ENCODE data around the gene AKR1C3.

The AKR1C3 gene

GRCh38 chr10:5079306-5079830, 14.8 kb upstream of the AKR1C3 start:
- TF ChIP-seq CTCF (IDR thresholded peaks at IDR 0.05; ENCODE audit: extremely low read depth, missing control alignments): no peak
- DNase-seq (ENCODE audit: low spot score): no peak

DNA sequence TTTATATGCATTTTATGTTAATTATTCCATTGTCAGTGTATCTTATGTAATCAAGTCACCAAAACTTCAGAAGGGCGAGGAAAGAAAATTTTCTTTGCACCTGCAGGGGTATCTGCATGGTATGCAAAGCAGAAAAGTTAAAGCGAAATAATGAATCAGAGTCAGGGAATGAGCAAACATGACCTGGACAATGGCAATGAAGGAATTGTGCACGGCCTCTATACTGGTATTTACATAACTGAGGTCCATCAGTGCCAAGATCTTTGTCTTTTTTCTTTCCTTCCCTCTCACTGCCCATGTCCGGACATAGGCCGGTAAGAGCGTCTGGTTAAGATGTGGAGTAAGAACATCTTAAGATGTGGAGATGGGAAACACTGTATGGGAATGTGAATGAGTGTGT, 14.4 kb upstream of the AKR1C3 start:
- DNase-seq (ENCODE audit: low spot score): no peak
- no peak for TF ChIP-seq CTCF (IDR thresholded peaks at IDR 0.05; ENCODE audit: extremely low read depth, missing control alignments)

DNA sequence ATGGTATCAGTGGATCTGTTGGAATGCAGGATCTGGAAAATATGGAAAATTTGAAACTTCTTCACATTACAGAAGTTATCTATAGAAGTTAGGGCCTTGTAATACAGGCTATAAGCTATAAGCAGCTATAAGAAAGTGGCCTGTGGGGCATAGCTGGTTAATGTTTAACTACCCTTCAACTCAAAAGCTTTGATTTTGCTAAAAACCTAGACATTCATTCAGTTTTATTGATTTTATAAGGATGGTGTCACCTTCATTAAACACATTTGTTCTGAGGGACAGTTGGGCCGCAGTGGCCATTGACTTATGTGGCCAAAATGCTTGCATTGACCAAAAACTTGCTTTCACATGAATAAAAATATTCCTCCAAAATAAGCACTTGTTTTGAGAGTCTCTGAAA, 13.1 kb upstream of the AKR1C3 start:
- DNase-seq (ENCODE audit: low spot score): no peak
- TF ChIP-seq CTCF (IDR thresholded peaks at IDR 0.05; ENCODE audit: extremely low read depth, missing control alignments): no peak

- no peak for DNase-seq (ENCODE audit: low spot score)
- no peak for TF ChIP-seq CTCF (IDR thresholded peaks at IDR 0.05; ENCODE audit: extremely low read depth, missing control alignments)
These were observed 5.4 kb upstream of the AKR1C3 start for GRCh38 chr10:5088703-5089261.

GRCh38 chr10:5089865-5090264, 4.3 kb upstream of the AKR1C3 start:
- DNase-seq (ENCODE audit: low spot score): no peak
- no peak for TF ChIP-seq CTCF (IDR thresholded peaks at IDR 0.05; ENCODE audit: extremely low read depth, missing control alignments)

- no peak for DNase-seq (ENCODE audit: low spot score)
- no peak for TF ChIP-seq CTCF (IDR thresholded peaks at IDR 0.05; ENCODE audit: extremely low read depth, missing control alignments)
These were observed 3.7 kb upstream of the AKR1C3 start for GRCh38 chr10:5090551-5090950.

DNA sequence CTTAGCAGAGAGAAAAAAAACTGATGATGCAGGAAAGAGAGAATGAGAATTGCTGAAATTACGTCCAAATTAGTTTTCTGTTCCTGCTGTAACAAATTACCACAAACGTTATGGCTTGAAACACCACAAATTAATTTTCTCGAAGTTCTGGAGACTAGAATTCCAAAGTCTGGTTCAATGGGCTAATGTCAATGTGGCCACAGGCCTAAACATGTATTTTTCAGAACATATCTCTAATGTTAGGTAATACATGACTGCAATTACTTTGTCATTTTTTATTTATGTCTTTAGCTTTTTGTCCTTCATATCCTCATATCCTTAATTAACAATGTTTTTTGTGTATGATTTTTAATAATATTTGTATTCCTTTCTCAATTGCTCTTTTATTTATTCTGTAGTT, 3.0 kb upstream of the AKR1C3 start:
- DNase-seq (ENCODE audit: low spot score): no peak
- no peak for TF ChIP-seq CTCF (IDR thresholded peaks at IDR 0.05; ENCODE audit: extremely low read depth, missing control alignments)
